ENCODE results near the gene MED27.

The MED27 gene

DNA sequence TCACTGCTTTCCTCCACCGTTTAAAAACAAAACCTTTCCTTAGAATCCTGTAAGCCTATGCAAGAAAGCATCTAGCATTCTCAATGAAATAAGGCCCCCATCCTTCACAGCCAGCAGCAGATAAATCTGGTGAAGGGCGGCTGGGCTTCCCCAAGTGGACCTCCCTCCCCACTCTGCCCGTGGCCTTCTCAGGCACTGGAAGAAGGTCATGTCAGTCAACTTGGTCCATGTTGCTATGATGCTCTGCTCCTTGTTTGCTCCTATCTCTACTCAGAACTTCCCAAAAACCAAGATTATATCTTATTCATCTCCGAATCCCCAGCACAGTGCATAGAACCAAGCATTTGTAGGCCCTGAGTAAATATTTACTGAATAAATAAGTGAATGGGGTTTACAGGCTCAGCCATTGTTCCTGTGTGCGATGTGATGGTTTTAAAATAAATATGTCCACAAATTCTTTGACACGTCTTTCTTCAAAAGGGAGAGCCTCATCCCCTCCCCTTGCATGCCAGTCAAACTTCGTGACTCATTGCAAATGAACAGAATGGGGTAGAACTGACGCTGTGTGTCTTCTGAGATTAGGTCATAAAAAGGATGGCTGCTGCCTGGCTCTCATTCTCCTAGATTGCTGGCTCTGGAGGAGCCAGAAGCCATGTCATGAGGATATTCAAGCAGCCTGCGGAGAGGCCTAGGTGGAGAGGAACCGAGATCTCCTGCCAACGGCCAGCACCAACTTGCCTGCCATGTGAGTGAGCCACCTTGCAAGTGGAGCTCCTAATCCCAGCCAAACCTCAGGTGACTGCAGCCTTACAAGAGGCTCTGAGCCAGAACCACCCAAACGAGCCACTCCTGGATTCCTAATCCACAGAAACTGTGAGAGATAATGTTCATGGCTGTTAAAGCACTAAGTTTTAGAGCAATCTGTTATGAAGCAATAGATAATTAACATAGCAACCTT lies 70.5 kb downstream of the MED27 start:
- no peak for DNase-seq
- Histone ChIP-seq H3K79me2 (ENCODE audit: control insufficient read depth, insufficient read depth, low read length, poor library complexity) (no peaks in the 10 kb centered on the region), H3K79me1 (ENCODE audit: low read length) (no peaks in the 10 kb centered on the region), H4K12ac (ENCODE audit: low read depth, low read length) (no peak overlapping the region), H3K4me3 (ENCODE audit: low read depth, low read length) (no peak overlapping the region), H3K27ac (ENCODE audit: low read depth, low read length) (no peak overlapping the region), H3K18ac (ENCODE audit: low read length) (no peak overlapping the region), H3K23ac (ENCODE audit: low read length) (peak overlapping the region; percentile 76), H3K14ac (ENCODE audit: low read length) (no peak overlapping the region), H4K91ac (ENCODE audit: low read depth, low read length) (no peak overlapping the region), H3K4me1 (ENCODE audit: control insufficient read depth in 1 of 2, insufficient read depth in 2 of 2, low read length in 2 of 2) (peaks cover 7 to 9% of the 10 kb centered on the region in 2 experiments), H3K9me3 (ENCODE audit: insufficient read depth, low read depth, low read length) (no peaks in the 10 kb centered on the region), H4K8ac (ENCODE audit: low read depth, low read length) (peak overlapping the region; percentile 16), H2BK5ac (ENCODE audit: low read depth, low read length, poor library complexity) (no peak overlapping the region), H2AK5ac (ENCODE audit: low read length) (no peak overlapping the region), H3K4ac (ENCODE audit: low read depth, low read length) (no peak overlapping the region), H3K36me3 (ENCODE audit: control insufficient read depth in 1 of 2, insufficient read depth in 2 of 2, low read length in 2 of 2) (peaks cover 0 to 2% of the 10 kb centered on the region in 2 experiments), H2BK12ac (ENCODE audit: low read length) (no peak overlapping the region), H2BK120ac (ENCODE audit: insufficient read depth, low read length, poor library complexity) (no peak overlapping the region), H2AFZ (ENCODE audit: insufficient read depth, low read length, poor library complexity) (no peak overlapping the region), H3K4me2 (ENCODE audit: low read length) (no peak overlapping the region), H3K27me3 (ENCODE audit: insufficient read depth, low read length) (no peaks in the 10 kb centered on the region), H3K9ac (ENCODE audit: low read length) (no peak overlapping the region)
- WGBS (ENCODE audit: extremely low coverage, insufficient coverage, insufficient read length), result no CpG with 5 or more reads among the region's 12 CpGs

DNA sequence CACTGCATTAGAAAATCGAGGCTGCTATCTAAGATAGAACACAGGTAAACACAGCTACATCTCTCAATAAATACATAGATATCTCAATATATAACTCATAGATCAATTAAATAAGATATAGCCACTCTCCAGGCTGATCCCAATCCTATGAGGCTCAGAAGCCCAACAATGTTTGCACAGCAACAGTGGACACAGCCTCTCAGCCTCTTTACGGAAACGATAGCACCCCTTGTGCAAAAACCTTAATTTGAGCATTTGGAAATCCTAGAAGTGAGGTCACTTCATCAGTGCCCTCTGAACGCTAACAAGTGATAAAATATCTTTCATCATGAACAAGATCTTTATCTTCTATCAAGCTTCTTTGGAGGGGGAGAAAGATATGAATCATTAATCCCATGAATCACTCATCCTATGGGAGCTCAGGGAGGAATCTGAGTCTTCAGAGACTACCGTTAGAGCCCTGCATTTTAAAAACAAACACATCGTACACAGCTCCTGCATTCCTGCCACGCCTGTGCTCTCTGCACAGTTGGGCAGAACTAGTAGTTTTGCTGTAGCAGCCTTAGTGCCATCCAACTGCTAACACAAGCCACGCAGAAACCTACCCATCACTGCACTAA lies 71.4 kb downstream of the MED27 start:
- H3K9me3 ChIP-seq (ENCODE audit: insufficient read depth, low read depth, low read length), result no peaks in the 10 kb centered on the region
- no peak overlapping the region for H2AK5ac ChIP-seq (ENCODE audit: low read length)
- no peak overlapping the region for H2BK5ac ChIP-seq (ENCODE audit: low read depth, low read length, poor library complexity)
- no peak overlapping the region for H3K18ac ChIP-seq (ENCODE audit: low read length)
- H3K23ac ChIP-seq (ENCODE audit: low read length), result peak overlapping the region; percentile 76
- no peak overlapping the region for H2BK12ac ChIP-seq (ENCODE audit: low read length)
- no peak overlapping the region for H2BK120ac ChIP-seq (ENCODE audit: insufficient read depth, low read length, poor library complexity)
- H2AFZ ChIP-seq (ENCODE audit: insufficient read depth, low read length, poor library complexity), result no peak overlapping the region
- WGBS (ENCODE audit: extremely low coverage, insufficient coverage, insufficient read length), result no CpG with 5 or more reads among the region's 8 CpGs
- no peak overlapping the region for H3K4me2 ChIP-seq (ENCODE audit: low read length)
- no peak overlapping the region for H4K8ac ChIP-seq (ENCODE audit: low read depth, low read length)
- H3K79me1 ChIP-seq (ENCODE audit: low read length), result no peaks in the 10 kb centered on the region
- no peak overlapping the region for H3K27ac ChIP-seq (ENCODE audit: low read depth, low read length)
- H3K36me3 ChIP-seq (ENCODE audit: control insufficient read depth in 1 of 2, insufficient read depth in 2 of 2, low read length in 2 of 2), result peaks cover 0 to 2% of the 10 kb centered on the region in 2 experiments
- peaks cover 7 to 9% of the 10 kb centered on the region in 2 experiments for H3K4me1 ChIP-seq (ENCODE audit: control insufficient read depth in 1 of 2, insufficient read depth in 2 of 2, low read length in 2 of 2)
- no peak overlapping the region for H3K9ac ChIP-seq (ENCODE audit: low read length)
- no peaks in the 10 kb centered on the region for H3K27me3 ChIP-seq (ENCODE audit: insufficient read depth, low read length)
- H4K12ac ChIP-seq (ENCODE audit: low read depth, low read length), result no peak overlapping the region
- no peak overlapping the region for H4K91ac ChIP-seq (ENCODE audit: low read depth, low read length)
- H3K4ac ChIP-seq (ENCODE audit: low read depth, low read length), result no peak overlapping the region
- H3K79me2 ChIP-seq (ENCODE audit: control insufficient read depth, insufficient read depth, low read length, poor library complexity), result no peaks in the 10 kb centered on the region
- no peak for DNase-seq
- no peak overlapping the region for H3K14ac ChIP-seq (ENCODE audit: low read length)
- no peak overlapping the region for H3K4me3 ChIP-seq (ENCODE audit: low read depth, low read length)

DNA sequence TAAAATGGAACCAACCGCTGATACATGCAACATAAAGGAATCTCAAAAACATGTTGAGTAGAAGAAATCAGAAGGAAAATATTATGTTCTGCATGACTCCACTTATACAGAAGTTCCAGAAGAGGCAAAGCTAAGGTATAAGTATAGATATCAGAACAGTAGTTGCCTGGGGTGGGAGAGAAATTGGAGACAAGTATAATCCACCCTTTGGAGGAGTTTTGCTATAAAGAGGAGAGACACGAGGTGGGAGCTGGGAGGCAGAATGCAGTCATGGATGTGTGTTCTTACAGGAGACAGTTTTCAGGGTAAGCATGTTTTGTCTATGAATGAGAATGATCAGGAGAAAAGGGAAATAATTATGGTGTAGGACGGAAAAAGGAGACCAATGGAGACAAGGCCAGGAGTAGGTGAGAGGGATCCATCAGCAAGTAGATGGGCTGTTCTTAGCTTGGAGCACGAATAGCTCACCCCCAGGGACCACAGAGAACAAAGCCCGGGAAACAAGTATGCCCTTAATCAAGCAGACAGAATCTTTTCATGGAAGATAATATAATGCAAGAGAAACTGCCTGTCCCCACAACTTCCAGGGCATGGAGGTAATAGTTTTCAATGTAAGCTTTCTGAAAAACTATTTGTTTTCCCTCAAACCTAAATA lies 72.2 kb downstream of the MED27 start:
- Histone ChIP-seq H3K23ac (ENCODE audit: low read length) (no peak overlapping the region), H2BK12ac (ENCODE audit: low read length) (no peak overlapping the region)
- no CpG with 5 or more reads among the region's 5 CpGs for WGBS (ENCODE audit: extremely low coverage, insufficient coverage, insufficient read length)

DNA sequence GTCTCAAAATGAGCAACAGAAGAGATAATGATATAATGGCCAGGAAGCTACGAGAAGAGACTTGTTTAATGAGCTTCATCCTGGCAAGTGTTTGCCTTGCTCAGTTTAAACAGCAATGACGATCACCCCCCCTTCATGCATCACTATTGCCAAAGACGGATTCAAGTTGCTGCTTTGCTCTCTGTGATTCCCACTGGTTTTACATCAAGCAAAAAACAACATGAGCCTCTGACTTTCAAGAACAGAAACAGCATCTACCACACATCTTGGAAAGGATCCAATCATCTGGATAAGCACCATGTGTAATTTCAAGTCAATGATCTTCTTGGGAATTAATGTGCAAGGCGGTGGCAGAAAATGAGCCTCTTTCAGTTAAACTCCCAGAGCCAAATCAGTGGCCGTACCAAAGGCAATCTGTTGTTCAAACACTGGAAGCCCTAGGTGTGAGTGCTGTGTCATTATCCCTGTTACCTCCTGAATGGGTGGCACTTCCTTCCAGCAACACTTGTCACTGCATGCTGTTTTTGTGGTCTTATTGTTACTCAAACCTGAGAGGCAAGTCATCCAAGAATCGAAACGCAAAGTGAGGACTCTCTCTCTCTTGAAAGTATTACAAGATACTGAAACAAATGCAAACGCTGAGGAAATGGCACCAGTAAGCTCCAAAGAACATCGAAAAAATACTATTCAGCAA lies 72.8 kb downstream of the MED27 start:
- no CpG with 5 or more reads among the region's 9 CpGs for WGBS (ENCODE audit: extremely low coverage, insufficient coverage, insufficient read length)
- Histone ChIP-seq H3K9ac (ENCODE audit: low read length) (no peak overlapping the region), H3K27ac (ENCODE audit: low read depth, low read length) (no peak overlapping the region), H4K91ac (ENCODE audit: low read depth, low read length) (no peak overlapping the region), H2BK12ac (ENCODE audit: low read length) (no peak overlapping the region), H3K4ac (ENCODE audit: low read depth, low read length) (no peak overlapping the region), H3K36me3 (ENCODE audit: control insufficient read depth in 1 of 2, insufficient read depth in 2 of 2, low read length in 2 of 2) (peaks cover 0 to 2% of the 10 kb centered on the region in 2 experiments), H3K14ac (ENCODE audit: low read length) (no peak overlapping the region), H3K18ac (ENCODE audit: low read length) (peak overlapping the region; percentile 18), H2AFZ (ENCODE audit: insufficient read depth, low read length, poor library complexity) (no peak overlapping the region), H3K27me3 (ENCODE audit: insufficient read depth, low read length) (no peaks in the 10 kb centered on the region), H3K4me2 (ENCODE audit: low read length) (no peak overlapping the region), H3K79me2 (ENCODE audit: control insufficient read depth, insufficient read depth, low read length, poor library complexity) (no peaks in the 10 kb centered on the region), H2BK120ac (ENCODE audit: insufficient read depth, low read length, poor library complexity) (no peak overlapping the region), H3K79me1 (ENCODE audit: low read length) (no peaks in the 10 kb centered on the region), H3K9me3 (ENCODE audit: insufficient read depth, low read depth, low read length) (no peaks in the 10 kb centered on the region), H2AK5ac (ENCODE audit: low read length) (no peak overlapping the region), H3K23ac (ENCODE audit: low read length) (no peak overlapping the region), H2BK5ac (ENCODE audit: low read depth, low read length, poor library complexity) (no peak overlapping the region), H4K12ac (ENCODE audit: low read depth, low read length) (no peak overlapping the region), H3K4me1 (ENCODE audit: control insufficient read depth in 1 of 2, insufficient read depth in 2 of 2, low read length in 2 of 2) (peaks cover 9% of the 10 kb centered on the region in 2 experiments), H3K4me3 (ENCODE audit: low read depth, low read length) (no peak overlapping the region), H4K8ac (ENCODE audit: low read depth, low read length) (no peak overlapping the region)
- DNase-seq, result no peak

More for the DNA sequence above, 72.2 kb downstream of the MED27 start:
- no peak overlapping the region for H3K27ac ChIP-seq (ENCODE audit: low read depth, low read length)
- H2AFZ ChIP-seq (ENCODE audit: insufficient read depth, low read length, poor library complexity), result no peak overlapping the region
- no peak overlapping the region for H3K4ac ChIP-seq (ENCODE audit: low read depth, low read length)
- H3K14ac ChIP-seq (ENCODE audit: low read length), result no peak overlapping the region
- no peak overlapping the region for H3K4me2 ChIP-seq (ENCODE audit: low read length)
- H3K79me2 ChIP-seq (ENCODE audit: control insufficient read depth, insufficient read depth, low read length, poor library complexity), result no peaks in the 10 kb centered on the region
- no peak overlapping the region for H2BK120ac ChIP-seq (ENCODE audit: insufficient read depth, low read length, poor library complexity)
- no peak overlapping the region for H3K9ac ChIP-seq (ENCODE audit: low read length)
- no peak overlapping the region for H4K91ac ChIP-seq (ENCODE audit: low read depth, low read length)
- no peaks in the 10 kb centered on the region for H3K79me1 ChIP-seq (ENCODE audit: low read length)
- no peak overlapping the region for H3K4me3 ChIP-seq (ENCODE audit: low read depth, low read length)
- H3K9me3 ChIP-seq (ENCODE audit: insufficient read depth, low read depth, low read length), result no peaks in the 10 kb centered on the region
- no peak for DNase-seq
- no peak overlapping the region for H2BK5ac ChIP-seq (ENCODE audit: low read depth, low read length, poor library complexity)
- no peak overlapping the region for H3K18ac ChIP-seq (ENCODE audit: low read length)
- no peaks in the 10 kb centered on the region for H3K27me3 ChIP-seq (ENCODE audit: insufficient read depth, low read length)
- peaks cover 7 to 9% of the 10 kb centered on the region in 2 experiments for H3K4me1 ChIP-seq (ENCODE audit: control insufficient read depth in 1 of 2, insufficient read depth in 2 of 2, low read length in 2 of 2)
- H4K8ac ChIP-seq (ENCODE audit: low read depth, low read length), result no peak overlapping the region
- H3K36me3 ChIP-seq (ENCODE audit: control insufficient read depth in 1 of 2, insufficient read depth in 2 of 2, low read length in 2 of 2), result peaks cover 0 to 2% of the 10 kb centered on the region in 2 experiments
- no peak overlapping the region for H2AK5ac ChIP-seq (ENCODE audit: low read length)
- H4K12ac ChIP-seq (ENCODE audit: low read depth, low read length), result no peak overlapping the region

All from trophoblast cell (in vitro differentiated cells and primary cell).